DOHH2 (cell line): ENCODE measurements around the gene DNAH10.

Experiments used
- H3F3A ChIP-seq: fragments of 200-600 bp; sonication (generic), shearing (Covaris generic); 2 replicates; pipeline ENCODE4 v1.6.0; 2016; ENCODE audit warnings: antibody characterized with exemption, mild to moderate bottlenecking; ENCODE audit not compliant: control insufficient read depth, insufficient read depth
- H3K27ac ChIP-seq: fragments of 200-600 bp; sonication (generic); 2 replicates; pipeline ENCODE4 v1.5.1; 2014; ENCODE audit warnings: low read depth, mild to moderate bottlenecking, low read length, moderate library complexity
- H3K27me3 ChIP-seq: fragments of 200-600 bp; sonication (generic); 2 replicates; pipeline ENCODE4 v1.6.1; 2014; ENCODE audit warnings: mild to moderate bottlenecking, low read length, mixed read lengths; ENCODE audit not compliant: control insufficient read depth
- H3K36me3 ChIP-seq: fragments of 200-600 bp; sonication (generic); 2 replicates; pipeline ENCODE4 v1.6.1; 2014; ENCODE audit warnings: mild to moderate bottlenecking, low read length, moderate library complexity, mixed read lengths; ENCODE audit not compliant: control insufficient read depth
- H3K4me1 ChIP-seq: fragments of 200-600 bp; sonication (generic); 2 replicates; pipeline ENCODE4 v1.6.1; 2014; ENCODE audit warnings: mild to moderate bottlenecking, low read length, mixed read lengths; ENCODE audit not compliant: control insufficient read depth
- H3K4me2 ChIP-seq: fragments of 200-600 bp; sonication (generic); 2 replicates; pipeline ENCODE4 v1.6.0; 2014; ENCODE audit warnings: mild to moderate bottlenecking, low read length, moderate library complexity
- H3K4me3 ChIP-seq: fragments of 200-600 bp; sonication (generic); 2 replicates; pipeline ENCODE4 v1.5.1; 2014; ENCODE audit warnings: mild to moderate bottlenecking, low read length, mixed read lengths
- H3K79me2 ChIP-seq: fragments of 200-600 bp; sonication (generic); 2 replicates; pipeline ENCODE4 v1.6.1; 2014; ENCODE audit warnings: mild to moderate bottlenecking, low read length, mixed read lengths; ENCODE audit not compliant: control insufficient read depth
- H3K9me2 ChIP-seq: fragments of 200-600 bp; sonication (generic); replicated peaks from 2 replicates; pipeline ENCODE4 v1.6.1; 2014; ENCODE audit warnings: mild to moderate bottlenecking, low read length, mixed read lengths; ENCODE audit not compliant: control insufficient read depth
- H3K9me3 ChIP-seq: fragments of 200-600 bp; sonication (generic); 2 replicates; pipeline ENCODE4 v1.6.1; 2014; ENCODE audit warnings: antibody characterized with exemption, low read length, mixed read lengths; ENCODE audit not compliant: control insufficient read depth, insufficient read depth
- H4K20me1 ChIP-seq: fragments of 200-600 bp; sonication (generic); 2 replicates; pipeline ENCODE4 v1.6.0; 2014; ENCODE audit warnings: low read depth, mild to moderate bottlenecking, antibody characterized with exemption, low read length, moderate library complexity; ENCODE audit not compliant: control insufficient read depth, insufficient read depth
- EZH2phosphoT487 ChIP-seq: fragments of 200-600 bp; sonication (generic); IDR thresholded peaks from 2 replicates; pipeline ENCODE4 v1.6.1; 2017; ENCODE audit warnings: borderline replicate concordance, mild to moderate bottlenecking, antibody characterized with exemption, low read length, moderate library complexity, mixed read lengths
- TF ChIP-seq, protein P1 (sequence below): fragments of 200-600 bp; sonication (generic); IDR thresholded peaks from one replicate; pipeline ENCODE4 v1.5.1; 2014; ENCODE audit warnings: antibody characterized with exemption, mild to moderate bottlenecking, low read depth, low read length; ENCODE audit not compliant: poor library complexity, severe bottlenecking

DNAH10 gene

DNA sequence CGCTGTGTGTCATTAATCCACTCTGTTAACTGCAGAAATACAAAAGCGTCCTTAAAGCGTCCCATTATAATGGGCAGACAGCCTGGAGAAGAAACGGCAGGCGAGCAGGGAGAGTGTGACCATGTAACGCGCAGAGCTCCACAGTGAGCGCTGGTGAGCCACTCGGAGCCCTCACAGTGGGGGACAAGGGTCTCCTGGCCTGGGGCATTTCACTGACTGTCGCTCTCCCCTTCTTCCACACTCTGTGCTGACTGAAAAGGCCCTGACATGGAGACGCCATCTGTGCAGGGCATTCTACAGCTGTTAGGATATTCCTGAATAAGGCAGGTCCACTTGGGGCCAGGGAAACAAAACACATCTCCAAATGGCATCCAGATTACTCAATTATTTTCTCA lies 186.3 kb downstream of the DNAH10 start:
- no peaks in the 10 kb centered on the region for H4K20me1 ChIP-seq
- H3K79me2 ChIP-seq, result no peaks in the 10 kb centered on the region
- H3K4me2 ChIP-seq, result no peak overlapping the region
- H3K4me3 ChIP-seq, result no peak overlapping the region
- no peak overlapping the region for H3K27ac ChIP-seq
- H3K9me2 ChIP-seq, result no peaks in the 10 kb centered on the region
- no peaks in the 10 kb centered on the region for H3K9me3 ChIP-seq
- H3K27me3 ChIP-seq, result peaks cover 3% of the 10 kb centered on the region; the same call in 1 of the 2 replicates
- no peaks in the 10 kb centered on the region for H3K4me1 ChIP-seq
- H3K36me3 ChIP-seq, result no peaks in the 10 kb centered on the region
- no peaks in the 10 kb centered on the region for H3F3A ChIP-seq
- TF ChIP-seq, protein P1, sequence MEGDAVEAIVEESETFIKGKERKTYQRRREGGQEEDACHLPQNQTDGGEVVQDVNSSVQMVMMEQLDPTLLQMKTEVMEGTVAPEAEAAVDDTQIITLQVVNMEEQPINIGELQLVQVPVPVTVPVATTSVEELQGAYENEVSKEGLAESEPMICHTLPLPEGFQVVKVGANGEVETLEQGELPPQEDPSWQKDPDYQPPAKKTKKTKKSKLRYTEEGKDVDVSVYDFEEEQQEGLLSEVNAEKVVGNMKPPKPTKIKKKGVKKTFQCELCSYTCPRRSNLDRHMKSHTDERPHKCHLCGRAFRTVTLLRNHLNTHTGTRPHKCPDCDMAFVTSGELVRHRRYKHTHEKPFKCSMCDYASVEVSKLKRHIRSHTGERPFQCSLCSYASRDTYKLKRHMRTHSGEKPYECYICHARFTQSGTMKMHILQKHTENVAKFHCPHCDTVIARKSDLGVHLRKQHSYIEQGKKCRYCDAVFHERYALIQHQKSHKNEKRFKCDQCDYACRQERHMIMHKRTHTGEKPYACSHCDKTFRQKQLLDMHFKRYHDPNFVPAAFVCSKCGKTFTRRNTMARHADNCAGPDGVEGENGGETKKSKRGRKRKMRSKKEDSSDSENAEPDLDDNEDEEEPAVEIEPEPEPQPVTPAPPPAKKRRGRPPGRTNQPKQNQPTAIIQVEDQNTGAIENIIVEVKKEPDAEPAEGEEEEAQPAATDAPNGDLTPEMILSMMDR, result no peak
- no peak for TF ChIP-seq EZH2phosphoT487

DNA sequence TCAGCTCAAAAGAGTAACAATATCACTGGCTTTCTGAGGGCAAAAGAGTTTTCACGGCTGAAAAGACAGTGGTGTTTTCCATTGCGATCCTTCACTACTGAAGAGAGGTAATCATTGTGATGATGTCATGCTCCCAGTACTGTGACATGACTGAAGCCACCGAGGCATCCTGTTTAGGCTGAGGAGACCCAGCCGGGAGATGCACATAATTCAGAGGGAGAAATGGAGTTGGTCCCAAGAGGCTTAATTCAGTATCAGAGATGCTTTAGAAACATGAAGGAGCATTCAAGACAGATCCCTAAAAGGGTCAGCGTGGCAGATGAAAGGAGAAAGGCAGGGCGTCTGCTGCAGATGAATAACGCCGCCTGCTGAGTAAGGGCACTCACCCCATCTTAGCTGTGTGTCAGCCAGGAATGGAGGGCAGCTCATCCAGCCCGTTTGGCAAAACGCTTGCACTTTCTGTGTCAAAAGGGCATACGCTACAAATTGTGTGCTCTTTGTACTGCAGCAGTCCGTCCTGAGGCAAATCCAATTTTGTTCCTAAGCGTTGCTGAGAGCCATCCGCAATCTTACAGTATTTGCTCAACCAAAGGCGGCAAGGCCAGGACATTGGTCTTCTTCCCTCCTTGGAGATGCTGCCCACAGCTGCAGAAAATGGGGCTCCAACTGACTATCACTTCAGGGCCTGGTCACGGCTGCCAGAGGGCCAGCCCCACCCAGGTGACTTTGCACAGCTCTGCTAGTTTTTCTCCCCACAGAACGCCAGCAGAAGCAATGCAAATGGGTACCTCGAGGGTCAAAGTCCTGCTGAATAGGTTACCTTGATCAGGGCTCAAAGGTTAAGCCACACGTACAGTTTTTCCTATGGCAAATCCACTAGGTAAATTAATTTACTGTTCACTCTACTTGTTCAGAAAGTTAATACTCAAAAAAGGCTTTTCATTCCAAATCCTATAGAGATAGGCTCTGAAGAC lies 187.0 kb downstream of the DNAH10 start:
- Histone ChIP-seq H3K4me2 (no peak overlapping the region), H3K4me3 (no peak overlapping the region), H3F3A (no peaks in the 10 kb centered on the region), H3K4me1 (no peaks in the 10 kb centered on the region), H3K27ac (no peak overlapping the region), H3K36me3 (no peaks in the 10 kb centered on the region), H3K79me2 (no peaks in the 10 kb centered on the region), H4K20me1 (no peaks in the 10 kb centered on the region), H3K27me3 (peaks cover 3% of the 10 kb centered on the region; the same call in 1 of the 2 replicates), H3K9me3 (no peaks in the 10 kb centered on the region), H3K9me2 (no peaks in the 10 kb centered on the region)
- no peak for TF ChIP-seq EZH2phosphoT487
- TF ChIP-seq, protein P1, result no peak

DNA sequence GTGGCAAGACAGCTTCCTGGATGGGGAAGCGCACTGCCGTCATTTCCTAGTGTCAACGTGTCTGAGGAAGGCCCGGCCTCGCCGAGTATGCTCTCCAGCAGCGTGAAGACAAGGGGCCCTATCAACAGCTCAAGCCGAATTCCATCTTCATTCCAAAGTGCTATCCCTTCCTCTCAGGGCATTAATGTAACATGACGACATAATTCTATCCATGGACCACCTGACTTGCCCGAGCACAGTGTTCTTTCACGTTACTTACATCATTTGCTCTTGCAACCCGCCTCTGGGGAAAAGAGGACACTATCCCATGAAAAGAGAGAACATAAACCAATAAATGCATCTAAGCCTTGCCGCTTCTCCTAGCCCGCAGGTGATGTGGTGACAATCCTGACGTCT lies 187.7 kb downstream of the DNAH10 start:
- TF ChIP-seq, protein P1, result no peak
- no peak for TF ChIP-seq EZH2phosphoT487
- no peaks in the 10 kb centered on the region for H3K9me3 ChIP-seq

More for the DNA sequence above, 187.7 kb downstream of the DNAH10 start:
- no peak overlapping the region for H3K27ac ChIP-seq
- H3K27me3 ChIP-seq, result peaks cover 3% of the 10 kb centered on the region; the same call in 1 of the 2 replicates
- no peaks in the 10 kb centered on the region for H3K36me3 ChIP-seq
- H3K4me3 ChIP-seq, result no peak overlapping the region
- H3F3A ChIP-seq, result no peaks in the 10 kb centered on the region
- H3K79me2 ChIP-seq, result no peaks in the 10 kb centered on the region
- no peaks in the 10 kb centered on the region for H3K4me1 ChIP-seq
- no peaks in the 10 kb centered on the region for H3K9me2 ChIP-seq
- H3K4me2 ChIP-seq, result no peak overlapping the region
- H4K20me1 ChIP-seq, result no peaks in the 10 kb centered on the region
